Panc1 (cell line): ENCODE data around the gene FMNL3. TPM values are rescaled to one million over a fixed set of nuclear protein-coding genes. Genes with fewer than 3 reads are reported as not detected.

Experiments used
- ATAC-seq: fragments of 200-7000 bp; cut with Tn5 transposase; 2 replicates; pipeline ENCODE4 v1.9.1; 2020; ENCODE audit warnings: mild to moderate bottlenecking, moderate library complexity
- BruUV-seq: library from RNA; stranded (reverse); fragments of 400-500 nt; replicated peaks from 2 replicates; lab custom pipeline; 2021; lab: Mats Ljungman, UMichigan
- CTCF ChIA-PET: fragments of 300-600 bp; sonication (Branson Sonifier 250); formaldehyde crosslinking; loops from one replicate; lab custom pipeline; 2022; ENCODE audit warnings: antibody characterized with exemption; lab: Charles Lee
- POLR2A ChIA-PET: fragments of 300-600 bp; sonication (Branson Sonifier 250); formaldehyde crosslinking; loops from one replicate; lab custom pipeline; 2022; ENCODE audit warnings: antibody characterized with exemption; lab: Charles Lee
- DNase-seq: peaks from one replicate; pipeline ENCODE4 v3.0.0-alpha.2; 2010; ENCODE audit warnings: low read depth, low spot score
- H3K27ac ChIP-seq: 2 replicates; pipeline ENCODE4 v1.5.1; 2011; ENCODE audit warnings: mild to moderate bottlenecking, low read length, inconsistent platforms
- H3K27me3 ChIP-seq: fragments of 200-500 bp; sonication (Bioruptor generic); 2 replicates; pipeline ENCODE4 v1.6.0; 2014; ENCODE audit warnings: low read length, inconsistent platforms; ENCODE audit not compliant: control insufficient read depth, insufficient read depth
- H3K36me3 ChIP-seq: fragments of 200-500 bp; sonication (Bioruptor generic); 2 replicates; pipeline ENCODE4 v1.5.1; 2014; ENCODE audit warnings: inconsistent platforms, mild to moderate bottlenecking, low read length, moderate library complexity; ENCODE audit not compliant: control insufficient read depth, insufficient read depth
- H3K4me1 ChIP-seq: 2 replicates; pipeline ENCODE4 v1.5.1; 2011; ENCODE audit warnings: inconsistent platforms, mild to moderate bottlenecking, low read length, moderate library complexity; ENCODE audit not compliant: control insufficient read depth, insufficient read depth
- H3K4me3 ChIP-seq, 2 experiments: 2 replicates each; pipeline ENCODE4 v1.5.1; 2011 to 2012; ENCODE audit warnings: low read depth in 2 of 2, low read length in 2 of 2, mild to moderate bottlenecking in 2 of 2, inconsistent platforms in 1 of 2, moderate library complexity in 1 of 2
- H3K9me3 ChIP-seq: fragments of 200-500 bp; sonication (Bioruptor generic); 2 replicates; pipeline ENCODE4 v1.5.1; 2014; ENCODE audit warnings: low read depth, mild to moderate bottlenecking, inconsistent platforms, low read length, moderate library complexity; ENCODE audit not compliant: control insufficient read depth, insufficient read depth
- POLR2AphosphoS5 ChIP-seq: IDR thresholded peaks from 2 replicates; pipeline ENCODE4 v1.6.1; 2012; ENCODE audit warnings: mild to moderate bottlenecking, low read depth, low read length, moderate library complexity
- REST ChIP-seq, 2 experiments: IDR thresholded peaks; 2 replicates each; pipeline ENCODE4 v1.6.1; 2011 to 2012; ENCODE audit warnings: low read depth in 2 of 2, control low read depth in 1 of 2, low read length in 1 of 2, mild to moderate bottlenecking in 1 of 2, moderate library complexity in 1 of 2; ENCODE audit not compliant: insufficient read depth in 1 of 2
- SIN3A ChIP-seq: IDR thresholded peaks from 2 replicates; pipeline ENCODE4 v1.6.1; 2012; ENCODE audit warnings: low read depth, mild to moderate bottlenecking, low read length, moderate library complexity, borderline replicate concordance; ENCODE audit not compliant: insufficient read depth
- TCF7L2 ChIP-seq: IDR thresholded peaks from 2 replicates; pipeline ENCODE4 v1.6.1; 2011; ENCODE audit warnings: mild to moderate bottlenecking, low read depth, low read length, inconsistent platforms
- in situ Hi-C: cut with HindIII; loops from 2 replicates; pipeline ENCODE4 v1.10.0; 2016; ENCODE audit warnings: low sequenced_read_pairs, low pct_unique_long_range_greater_than_20kb
- intact Hi-C: fragments of 100-400 bp; cut with micrococcal nuclease; formaldehyde crosslinking; loops from one replicate; pipeline ENCODE4 v1.10.0; 2022; ENCODE audit not compliant: unreplicated experiment
- total RNA-seq: library from RNA; stranded (reverse); gene quantifications from one replicate; pipeline ENCODE4 v1.2.1, GENCODE V29; 2021; ENCODE audit not compliant: unreplicated experiment
- TF ChIP-seq, protein P1 (sequence below): fragments of 450-650 bp; IDR thresholded peaks from 2 replicates; pipeline ENCODE4 v1.5.1; 2017; ENCODE audit warnings: mild to moderate bottlenecking

FMNL3 gene
- total RNA-seq, 1 experiment from 2014 or later = 25.7 TPM

GRCh38 chr12:49697808-49698207 is 9.4 kb downstream of the FMNL3 start:
- ChIA-PET POLR2A (interaction anchor here (0.6 kb wide), 1 partner anchor 22 kb away, joined by 4 read pairs; no protein-coding TSS in a partner anchor), CTCF (no interaction called here)
- H3K27ac ChIP-seq = no peak overlapping the region
- H3K9me3 ChIP-seq = no peaks in the 10 kb centered on the region
- in situ Hi-C loops (no loop called here), intact Hi-C loops (no loop called here)
- ATAC-seq (no peak), DNase-seq (no peak)
- no peak overlapping the region for H3K4me3 ChIP-seq
- no TSS peak for BruUV-seq
- no peaks in the 10 kb centered on the region for H3K27me3 ChIP-seq
- no peaks in the 10 kb centered on the region for H3K36me3 ChIP-seq
- H3K4me1 ChIP-seq = no peaks in the 10 kb centered on the region; the same call in 1 of the 2 replicates
- TF ChIP-seq, protein P1, sequence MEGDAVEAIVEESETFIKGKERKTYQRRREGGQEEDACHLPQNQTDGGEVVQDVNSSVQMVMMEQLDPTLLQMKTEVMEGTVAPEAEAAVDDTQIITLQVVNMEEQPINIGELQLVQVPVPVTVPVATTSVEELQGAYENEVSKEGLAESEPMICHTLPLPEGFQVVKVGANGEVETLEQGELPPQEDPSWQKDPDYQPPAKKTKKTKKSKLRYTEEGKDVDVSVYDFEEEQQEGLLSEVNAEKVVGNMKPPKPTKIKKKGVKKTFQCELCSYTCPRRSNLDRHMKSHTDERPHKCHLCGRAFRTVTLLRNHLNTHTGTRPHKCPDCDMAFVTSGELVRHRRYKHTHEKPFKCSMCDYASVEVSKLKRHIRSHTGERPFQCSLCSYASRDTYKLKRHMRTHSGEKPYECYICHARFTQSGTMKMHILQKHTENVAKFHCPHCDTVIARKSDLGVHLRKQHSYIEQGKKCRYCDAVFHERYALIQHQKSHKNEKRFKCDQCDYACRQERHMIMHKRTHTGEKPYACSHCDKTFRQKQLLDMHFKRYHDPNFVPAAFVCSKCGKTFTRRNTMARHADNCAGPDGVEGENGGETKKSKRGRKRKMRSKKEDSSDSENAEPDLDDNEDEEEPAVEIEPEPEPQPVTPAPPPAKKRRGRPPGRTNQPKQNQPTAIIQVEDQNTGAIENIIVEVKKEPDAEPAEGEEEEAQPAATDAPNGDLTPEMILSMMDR = no peak
- TF ChIP-seq POLR2AphosphoS5 (no peak), REST (IDR thresholded peaks at IDR 0.05; ENCODE audit: insufficient read depth in 1 of 2, low read depth in 2 of 2, low read length in 1 of 2) (no peak), SIN3A (no peak), TCF7L2 (no peak)

DNA sequence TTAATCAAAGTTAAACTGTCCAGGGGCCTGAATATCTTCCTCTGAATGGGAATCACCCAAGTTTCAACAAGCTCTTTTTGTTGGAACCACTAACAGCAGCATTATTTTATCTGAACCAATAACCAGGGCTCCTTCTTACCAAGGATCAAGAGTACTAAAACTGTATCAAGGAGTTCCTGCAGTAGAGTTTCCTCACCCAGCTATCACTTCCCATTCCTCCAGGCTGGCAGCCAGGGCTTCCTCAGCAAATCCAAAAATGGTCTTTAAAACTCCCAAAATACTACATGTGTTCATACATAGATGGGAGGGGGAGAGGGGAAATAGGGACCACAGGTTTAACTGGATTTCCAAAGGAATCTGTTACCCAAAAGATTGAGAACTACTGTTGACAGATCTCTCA is 10.5 kb downstream of the FMNL3 start:
- Histone ChIP-seq H3K4me3 (no peak overlapping the region), H3K27me3 (no peaks in the 10 kb centered on the region), H3K4me1 (no peaks in the 10 kb centered on the region; the same call in 1 of the 2 replicates), H3K36me3 (no peaks in the 10 kb centered on the region), H3K9me3 (no peaks in the 10 kb centered on the region), H3K27ac (no peak overlapping the region)
- DNase-seq (no peak), ATAC-seq (no peak)
- TF ChIP-seq, protein P1 = no peak
- TF ChIP-seq REST (IDR thresholded peaks at IDR 0.05; ENCODE audit: insufficient read depth in 1 of 2, low read depth in 2 of 2, low read length in 1 of 2) = no peak
- TF ChIP-seq SIN3A = no peak
- no peak for TF ChIP-seq TCF7L2
- TF ChIP-seq POLR2AphosphoS5 = no peak
- BruUV-seq = no TSS peak
- in situ Hi-C loops (no loop called here), intact Hi-C loops (no loop called here)
- POLR2A ChIA-PET = interaction anchor here (0.6 kb wide), 1 partner anchor 58 kb away, joined by 3 read pairs; no protein-coding TSS in a partner anchor
- CTCF ChIA-PET = interaction anchor here (0.6 to 1.0 kb wide), 3 partner anchors 52 to 952 kb away, joined by 3 to 5 read pairs (median 3); no protein-coding TSS in a partner anchor
